DOHH2 (cell line): ENCODE results near the gene KREMEN2.

Experiments used
- EZH2phosphoT487 ChIP-seq: fragments of 200-600 bp; sonication (generic); IDR thresholded peaks from 2 replicates; pipeline ENCODE4 v1.6.1; 2017; ENCODE audit warnings: borderline replicate concordance, mild to moderate bottlenecking, antibody characterized with exemption, low read length, moderate library complexity, mixed read lengths
- TF ChIP-seq, protein P1 (sequence below): fragments of 200-600 bp; sonication (generic); IDR thresholded peaks from one replicate; pipeline ENCODE4 v1.5.1; 2014; ENCODE audit warnings: antibody characterized with exemption, mild to moderate bottlenecking, low read depth, low read length; ENCODE audit not compliant: poor library complexity, severe bottlenecking

DNA sequence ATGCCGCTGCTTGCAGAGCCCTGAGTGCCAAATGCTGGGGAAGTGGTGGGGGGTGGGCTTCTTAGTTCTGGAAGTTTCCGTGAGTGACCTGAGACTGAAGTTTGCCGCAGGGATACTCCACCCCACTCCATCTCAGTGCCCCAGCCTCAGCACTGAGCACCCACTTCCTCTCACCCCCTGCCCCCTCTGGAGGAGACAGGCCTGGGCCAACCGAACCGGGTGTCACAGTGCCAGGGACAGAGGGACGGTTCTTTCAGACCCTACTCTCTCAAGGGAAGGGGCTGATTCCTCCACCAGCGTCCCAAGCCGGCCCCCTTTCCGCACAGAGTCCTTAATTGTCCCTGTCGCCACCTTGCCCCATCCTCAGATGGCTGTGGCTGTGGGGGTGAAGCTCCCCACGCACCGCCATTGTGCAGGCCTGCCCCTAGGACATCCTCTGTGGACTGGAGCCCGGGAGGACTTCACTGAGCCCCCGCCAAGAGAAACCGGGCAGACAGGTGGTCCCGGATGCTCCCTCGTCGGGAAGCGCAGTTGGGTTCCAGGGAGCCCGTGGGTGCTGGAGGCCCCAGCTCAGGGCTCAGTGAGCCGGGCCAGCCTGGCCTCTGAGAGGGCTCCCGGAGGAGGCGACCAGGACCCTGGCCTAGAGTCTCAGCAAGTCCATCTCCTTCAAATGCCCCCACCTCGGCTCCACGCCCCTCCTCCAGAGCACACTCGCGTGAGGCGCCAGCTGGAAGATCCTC lies 1.6 kb upstream of the KREMEN2 start:
- no peak for TF ChIP-seq EZH2phosphoT487
- TF ChIP-seq, protein P1, sequence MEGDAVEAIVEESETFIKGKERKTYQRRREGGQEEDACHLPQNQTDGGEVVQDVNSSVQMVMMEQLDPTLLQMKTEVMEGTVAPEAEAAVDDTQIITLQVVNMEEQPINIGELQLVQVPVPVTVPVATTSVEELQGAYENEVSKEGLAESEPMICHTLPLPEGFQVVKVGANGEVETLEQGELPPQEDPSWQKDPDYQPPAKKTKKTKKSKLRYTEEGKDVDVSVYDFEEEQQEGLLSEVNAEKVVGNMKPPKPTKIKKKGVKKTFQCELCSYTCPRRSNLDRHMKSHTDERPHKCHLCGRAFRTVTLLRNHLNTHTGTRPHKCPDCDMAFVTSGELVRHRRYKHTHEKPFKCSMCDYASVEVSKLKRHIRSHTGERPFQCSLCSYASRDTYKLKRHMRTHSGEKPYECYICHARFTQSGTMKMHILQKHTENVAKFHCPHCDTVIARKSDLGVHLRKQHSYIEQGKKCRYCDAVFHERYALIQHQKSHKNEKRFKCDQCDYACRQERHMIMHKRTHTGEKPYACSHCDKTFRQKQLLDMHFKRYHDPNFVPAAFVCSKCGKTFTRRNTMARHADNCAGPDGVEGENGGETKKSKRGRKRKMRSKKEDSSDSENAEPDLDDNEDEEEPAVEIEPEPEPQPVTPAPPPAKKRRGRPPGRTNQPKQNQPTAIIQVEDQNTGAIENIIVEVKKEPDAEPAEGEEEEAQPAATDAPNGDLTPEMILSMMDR, result no peak
